Neuron (in vitro differentiated cells): ENCODE measurements around the gene SMG9.
"Not testable (repeated sequence)": the region's sequence is repeated elsewhere in the genome, so short reads cannot be mapped to it uniquely, and the experiment has no call there.

ENCODE experiments used
- H2AFZ ChIP-seq: one replicate; pipeline ENCODE4 v1.6.1; 2013; ENCODE audit warnings: low read depth, mild to moderate bottlenecking, inconsistent platforms, low read length, moderate library complexity
- H3K27me3 ChIP-seq: one replicate; pipeline ENCODE4 v1.6.1; 2013; ENCODE audit warnings: low read length; ENCODE audit not compliant: insufficient read depth
- H3K36me3 ChIP-seq: one replicate; pipeline ENCODE4 v1.6.1; 2013; ENCODE audit warnings: low read length; ENCODE audit not compliant: insufficient read depth
- H3K4me1 ChIP-seq: one replicate; pipeline ENCODE4 v1.6.1; 2013; ENCODE audit warnings: low read length; ENCODE audit not compliant: insufficient read depth
- H3K4me3 ChIP-seq: 2 replicates; pipeline ENCODE4 v1.5.1; 2013; ENCODE audit warnings: mild to moderate bottlenecking, low read length, moderate library complexity
- H3K9me3 ChIP-seq: one replicate; pipeline ENCODE4 v1.6.1; 2013; ENCODE audit warnings: low read length

SMG9 gene

GRCh38 chr19:43775299-43775890, 20.6 kb upstream of the SMG9 start:
- H3K4me3 ChIP-seq, result no peak overlapping the region
- H3K4me1 ChIP-seq, result peaks cover 11% of the 10 kb centered on the region
- no peaks in the 10 kb centered on the region for H3K36me3 ChIP-seq
- no peak overlapping the region for H2AFZ ChIP-seq
- no peaks in the 10 kb centered on the region for H3K9me3 ChIP-seq
- H3K27me3 ChIP-seq, result peaks cover 37% of the 10 kb centered on the region

GRCh38 chr19:43774940-43775258, 20.1 kb upstream of the SMG9 start:
- not testable (repeated sequence) for H2AFZ ChIP-seq, H3K9me3 ChIP-seq, H3K4me3 ChIP-seq, H3K36me3 ChIP-seq
- peaks cover 11% of the 10 kb centered on the region for H3K4me1 ChIP-seq
- H3K27me3 ChIP-seq, result peaks cover 40% of the 10 kb centered on the region

- H2AFZ ChIP-seq, result peak overlapping the region; percentile 56
- H3K9me3 ChIP-seq, result no peaks in the 10 kb centered on the region
- H3K36me3 ChIP-seq, result no peaks in the 10 kb centered on the region
- peak overlapping the region; percentile 21 for H3K4me3 ChIP-seq
- H3K27me3 ChIP-seq, result peaks cover 45% of the 10 kb centered on the region
- peaks cover 11% of the 10 kb centered on the region for H3K4me1 ChIP-seq
Observed at GRCh38 chr19:43774103-43774939, 19.6 kb upstream of the SMG9 start.

GRCh38 chr19:43773725-43774102, 19.0 kb upstream of the SMG9 start:
- Histone ChIP-seq H3K27me3 (peaks cover 48% of the 10 kb centered on the region), H3K4me3 (no peak overlapping the region), H2AFZ (peak overlapping the region; percentile 56), H3K4me1 (peaks cover 11% of the 10 kb centered on the region), H3K36me3 (no peaks in the 10 kb centered on the region), H3K9me3 (no peaks in the 10 kb centered on the region)

GRCh38 chr19:43769256-43769655, 14.5 kb upstream of the SMG9 start:
- Histone ChIP-seq H2AFZ (no peak overlapping the region), H3K9me3 (no peaks in the 10 kb centered on the region), H3K4me3 (no peak overlapping the region), H3K27me3 (peaks cover 44% of the 10 kb centered on the region), H3K36me3 (no peaks in the 10 kb centered on the region), H3K4me1 (peaks cover 3% of the 10 kb centered on the region)

- no peak overlapping the region for H2AFZ ChIP-seq
- no peaks in the 10 kb centered on the region for H3K36me3 ChIP-seq
- no peaks in the 10 kb centered on the region for H3K9me3 ChIP-seq
- H3K4me3 ChIP-seq, result no peak overlapping the region
- peaks cover 36% of the 10 kb centered on the region for H3K27me3 ChIP-seq
- H3K4me1 ChIP-seq, result no peaks in the 10 kb centered on the region
Observed at GRCh38 chr19:43768273-43769050, 13.7 kb upstream of the SMG9 start.

- no peaks in the 10 kb centered on the region for H3K4me1 ChIP-seq
- peaks cover 29% of the 10 kb centered on the region for H3K27me3 ChIP-seq
- H3K36me3 ChIP-seq, result no peaks in the 10 kb centered on the region
- no peaks in the 10 kb centered on the region for H3K9me3 ChIP-seq
- no peak overlapping the region for H3K4me3 ChIP-seq
- no peak overlapping the region for H2AFZ ChIP-seq
Observed at GRCh38 chr19:43767818-43768217, 13.1 kb upstream of the SMG9 start.

- peaks cover 24% of the 10 kb centered on the region for H3K27me3 ChIP-seq
- no peaks in the 10 kb centered on the region for H3K4me1 ChIP-seq
- no peak overlapping the region for H2AFZ ChIP-seq
- H3K9me3 ChIP-seq, result no peaks in the 10 kb centered on the region
- H3K36me3 ChIP-seq, result no peaks in the 10 kb centered on the region
- H3K4me3 ChIP-seq, result no peak overlapping the region
Observed at GRCh38 chr19:43767316-43767715, 12.6 kb upstream of the SMG9 start.

- peaks cover 18% of the 10 kb centered on the region for H3K27me3 ChIP-seq
- H3K4me1 ChIP-seq, result no peaks in the 10 kb centered on the region
- H3K9me3 ChIP-seq, result no peaks in the 10 kb centered on the region
- H2AFZ ChIP-seq, result no peak overlapping the region
- no peak overlapping the region for H3K4me3 ChIP-seq
- H3K36me3 ChIP-seq, result no peaks in the 10 kb centered on the region
Observed at GRCh38 chr19:43766755-43767043, 11.9 kb upstream of the SMG9 start.

- peaks cover 10% of the 10 kb centered on the region for H3K27me3 ChIP-seq
Observed at GRCh38 chr19:43765109-43765876, 10.5 kb upstream of the SMG9 start.

GRCh38 chr19:43764684-43765083, 9.9 kb upstream of the SMG9 start:
- H3K4me3 ChIP-seq, result not testable (repeated sequence)

More at GRCh38 chr19:43765109-43765876, 10.5 kb upstream of the SMG9 start:
- Histone ChIP-seq H3K9me3 (no peaks in the 10 kb centered on the region), H2AFZ (no peak overlapping the region), H3K4me1 (no peaks in the 10 kb centered on the region), H3K4me3 (no peak overlapping the region), H3K36me3 (no peaks in the 10 kb centered on the region)

GRCh38 chr19:43763473-43763939, 8.7 kb upstream of the SMG9 start:
- no peaks in the 10 kb centered on the region for H3K4me1 ChIP-seq
- no peaks in the 10 kb centered on the region for H3K9me3 ChIP-seq
- H3K36me3 ChIP-seq, result no peaks in the 10 kb centered on the region
- H2AFZ ChIP-seq, result no peak overlapping the region
- no peaks in the 10 kb centered on the region for H3K27me3 ChIP-seq
- H3K4me3 ChIP-seq, result no peak overlapping the region

More at GRCh38 chr19:43764684-43765083, 9.9 kb upstream of the SMG9 start:
- not testable (repeated sequence) for H3K9me3 ChIP-seq, H3K27me3 ChIP-seq, H3K4me1 ChIP-seq, H2AFZ ChIP-seq, H3K36me3 ChIP-seq

GRCh38 chr19:43762814-43763213, 8.1 kb upstream of the SMG9 start:
- no peaks in the 10 kb centered on the region for H3K36me3 ChIP-seq
- H3K4me3 ChIP-seq, result no peak overlapping the region
- no peaks in the 10 kb centered on the region for H3K4me1 ChIP-seq
- H3K27me3 ChIP-seq, result no peaks in the 10 kb centered on the region
- H3K9me3 ChIP-seq, result no peaks in the 10 kb centered on the region
- no peak overlapping the region for H2AFZ ChIP-seq
